Medulla oblongata (tissue), 1 donor: Measurements from ENCODE around the gene SAPCD2.
"Not testable (repeated sequence)": the region's sequence is repeated elsewhere in the genome, so short reads cannot be mapped to it uniquely, and the experiment has no call there.

Source experiments
- DNase-seq: peaks from one replicate; pipeline ENCODE4 v3.0.0-alpha.2; 2015; ENCODE audit errors: extremely low spot score

The SAPCD2 gene

DNA sequence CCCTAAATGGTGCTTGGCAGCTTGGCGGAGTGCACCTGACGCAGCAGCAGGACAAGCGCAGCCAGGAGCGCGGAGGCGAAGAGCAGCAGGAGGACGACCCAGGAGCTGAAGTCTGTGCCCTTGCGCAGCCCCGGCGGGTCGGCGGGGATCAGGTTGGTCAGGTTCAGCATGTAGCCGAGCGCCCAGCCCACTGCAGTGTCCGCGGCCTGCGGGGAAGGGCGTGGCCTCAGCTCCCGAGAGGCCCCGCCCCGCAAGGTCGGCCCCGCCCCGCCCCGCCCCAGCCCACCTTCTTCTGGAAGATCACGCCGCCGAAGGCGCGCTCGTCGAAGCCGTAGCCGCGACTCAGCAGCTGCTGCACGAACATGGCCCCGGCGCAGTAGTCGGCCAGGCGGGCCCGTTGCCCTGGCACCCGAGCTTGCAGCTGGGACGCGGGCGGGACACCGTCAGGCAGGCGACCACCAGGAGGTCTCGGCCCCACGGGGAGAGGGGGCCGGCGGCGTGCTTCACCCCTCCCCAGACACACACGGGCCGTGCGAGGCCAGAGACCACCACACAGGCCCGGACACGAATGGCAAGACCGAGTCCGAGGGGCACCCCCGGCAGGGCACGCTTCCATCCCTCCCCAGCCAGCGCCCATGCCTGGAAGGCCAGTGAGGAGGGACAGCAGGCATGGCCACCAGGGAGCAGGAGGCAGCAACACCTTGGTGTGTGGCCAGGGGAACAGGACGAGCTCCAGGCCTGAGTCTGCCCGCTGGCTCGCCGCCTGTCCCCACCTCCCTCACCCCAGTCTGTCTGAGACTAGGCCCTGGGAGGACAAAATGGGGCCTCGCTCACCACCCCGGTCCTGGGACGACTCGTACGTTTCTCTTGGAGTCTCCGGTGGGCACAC is 21.5 kb downstream of the SAPCD2 start:
- peak; percentile 55 for DNase-seq

DNA sequence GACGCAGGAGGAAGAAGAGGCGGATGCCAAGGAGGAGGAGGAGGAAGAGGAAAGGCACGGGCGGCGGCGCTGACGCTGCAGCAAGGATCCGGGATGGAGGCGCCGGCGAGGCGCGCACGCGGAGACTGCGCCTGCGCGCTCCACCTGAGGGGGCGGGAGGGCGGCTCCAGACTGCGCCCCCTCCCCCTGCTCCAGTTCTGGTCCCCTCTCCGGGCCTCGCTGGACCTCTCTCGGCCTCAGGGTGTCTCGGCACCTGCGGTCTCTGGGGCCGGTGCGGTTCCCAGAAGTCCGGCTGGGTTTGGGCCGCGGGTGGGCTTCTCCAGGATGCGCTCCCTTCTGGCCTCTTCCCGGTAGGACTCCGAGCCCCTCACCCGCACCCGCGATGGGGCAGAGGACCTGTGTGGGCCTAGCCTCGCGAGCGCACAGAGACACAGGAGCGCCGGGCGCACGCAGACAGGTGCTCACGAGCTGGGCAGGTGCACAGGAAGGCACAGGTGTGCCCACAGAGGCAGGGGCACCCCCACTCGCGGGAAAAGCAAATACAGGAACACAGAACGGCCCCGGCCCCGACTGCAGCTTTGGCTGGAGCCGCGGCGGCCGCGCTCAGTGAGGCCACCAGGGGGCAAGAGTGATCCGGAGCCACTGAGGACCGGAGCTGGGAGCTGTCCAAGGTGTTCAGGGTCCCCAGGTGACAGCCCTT is 24.1 kb downstream of the SAPCD2 start, which contains the start of gene NPDC1:
Gene NPDC1 (minus strand): TSS at position 90 of the 700 bp plus-strand sequence. CDS start 188 bp downstream, outside the sequence.
- peak; percentile 76 for DNase-seq

DNA sequence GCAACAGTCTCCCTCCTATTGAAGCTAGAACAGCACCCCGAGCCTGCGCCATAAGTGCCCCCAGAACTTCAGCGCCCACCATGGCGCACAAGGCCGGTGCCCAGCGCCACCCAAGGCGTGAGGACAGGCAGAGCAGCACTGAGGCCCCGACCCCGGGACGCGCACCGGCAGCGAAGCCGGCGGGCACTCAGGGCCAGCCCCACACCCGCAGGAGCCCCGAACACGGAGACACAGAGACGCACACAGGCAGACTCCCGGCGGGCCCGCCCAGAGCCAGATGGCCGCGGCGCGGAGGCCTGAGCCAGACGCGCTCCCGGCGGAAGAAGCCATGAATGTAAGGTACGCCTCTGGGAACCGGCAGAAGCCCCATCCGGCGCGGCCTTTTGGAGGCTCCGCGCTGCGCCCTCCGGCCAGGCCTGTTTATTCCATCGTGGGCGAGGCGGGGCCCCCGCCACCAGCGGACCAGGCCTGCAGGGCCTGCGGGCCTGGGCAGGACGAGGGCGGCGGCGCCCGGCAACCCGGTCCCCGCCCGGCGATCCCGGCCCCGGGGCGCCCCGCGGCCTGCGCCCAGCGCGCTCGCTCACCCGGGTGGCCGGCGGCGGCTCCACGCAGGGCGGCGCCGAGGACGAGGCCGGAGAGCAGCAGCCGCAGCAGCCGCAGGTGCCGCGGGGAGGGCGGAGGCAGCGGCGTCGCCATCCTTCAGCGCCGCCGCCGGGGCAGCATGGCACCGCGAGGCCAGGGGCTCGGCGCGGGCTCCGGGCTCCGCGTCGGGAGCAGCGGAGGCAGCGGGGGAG is 24.9 kb downstream of the SAPCD2 start:
- no peak for DNase-seq

DNA sequence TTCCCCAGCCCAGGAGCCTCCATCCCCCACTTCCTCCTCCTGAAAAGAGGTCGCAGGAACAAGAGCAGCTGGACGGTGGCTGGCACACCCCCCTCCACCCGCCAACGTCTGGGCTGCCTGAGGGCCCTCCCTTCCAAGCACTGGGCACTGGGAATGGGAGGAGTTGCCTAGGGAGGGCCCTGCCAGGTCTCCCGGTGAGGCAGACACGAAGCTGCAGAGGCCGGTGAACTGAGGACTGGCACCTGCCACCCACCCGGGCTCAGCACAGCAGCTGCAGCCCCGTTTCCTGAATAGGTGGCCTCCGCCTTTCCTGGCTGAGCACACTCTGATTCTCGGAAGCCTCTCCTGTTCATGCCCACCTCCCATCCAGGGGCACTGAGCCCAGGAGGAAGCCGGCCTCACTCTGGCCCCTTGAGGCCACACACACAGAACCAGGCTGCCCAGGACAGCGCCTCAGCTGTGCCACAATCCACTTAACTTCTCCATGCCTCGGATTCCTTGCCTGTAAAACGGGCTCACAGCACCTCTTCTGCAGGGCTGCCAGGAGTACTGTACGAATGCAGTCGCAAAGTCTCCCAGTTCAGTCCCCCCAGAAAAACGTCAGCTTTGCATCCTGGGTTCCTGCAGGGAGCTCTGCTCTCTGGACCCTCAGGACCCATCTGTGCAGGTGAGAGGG is 25.7 kb downstream of the SAPCD2 start:
- peak; percentile 64 for DNase-seq

DNA sequence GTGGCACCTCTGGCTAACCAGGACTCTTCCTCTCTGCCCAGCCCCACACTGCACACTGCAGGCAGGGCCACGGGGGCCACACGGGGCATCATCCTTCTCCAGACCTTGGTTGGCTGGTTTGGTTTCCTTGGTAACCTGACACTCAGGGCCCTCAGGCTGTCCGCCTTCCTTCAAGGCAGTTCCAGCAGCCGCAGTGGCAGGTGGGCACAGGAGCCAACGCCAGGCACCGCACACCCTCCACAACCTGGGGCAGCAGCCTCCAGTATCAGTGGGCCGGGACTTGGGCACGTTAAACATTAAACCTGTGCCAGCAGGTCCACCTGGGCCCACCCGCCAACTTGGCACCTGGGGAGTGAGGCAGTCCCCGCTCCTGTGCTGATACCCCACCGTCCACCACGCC is 26.3 kb downstream of the SAPCD2 start:
- no peak for DNase-seq

DNA sequence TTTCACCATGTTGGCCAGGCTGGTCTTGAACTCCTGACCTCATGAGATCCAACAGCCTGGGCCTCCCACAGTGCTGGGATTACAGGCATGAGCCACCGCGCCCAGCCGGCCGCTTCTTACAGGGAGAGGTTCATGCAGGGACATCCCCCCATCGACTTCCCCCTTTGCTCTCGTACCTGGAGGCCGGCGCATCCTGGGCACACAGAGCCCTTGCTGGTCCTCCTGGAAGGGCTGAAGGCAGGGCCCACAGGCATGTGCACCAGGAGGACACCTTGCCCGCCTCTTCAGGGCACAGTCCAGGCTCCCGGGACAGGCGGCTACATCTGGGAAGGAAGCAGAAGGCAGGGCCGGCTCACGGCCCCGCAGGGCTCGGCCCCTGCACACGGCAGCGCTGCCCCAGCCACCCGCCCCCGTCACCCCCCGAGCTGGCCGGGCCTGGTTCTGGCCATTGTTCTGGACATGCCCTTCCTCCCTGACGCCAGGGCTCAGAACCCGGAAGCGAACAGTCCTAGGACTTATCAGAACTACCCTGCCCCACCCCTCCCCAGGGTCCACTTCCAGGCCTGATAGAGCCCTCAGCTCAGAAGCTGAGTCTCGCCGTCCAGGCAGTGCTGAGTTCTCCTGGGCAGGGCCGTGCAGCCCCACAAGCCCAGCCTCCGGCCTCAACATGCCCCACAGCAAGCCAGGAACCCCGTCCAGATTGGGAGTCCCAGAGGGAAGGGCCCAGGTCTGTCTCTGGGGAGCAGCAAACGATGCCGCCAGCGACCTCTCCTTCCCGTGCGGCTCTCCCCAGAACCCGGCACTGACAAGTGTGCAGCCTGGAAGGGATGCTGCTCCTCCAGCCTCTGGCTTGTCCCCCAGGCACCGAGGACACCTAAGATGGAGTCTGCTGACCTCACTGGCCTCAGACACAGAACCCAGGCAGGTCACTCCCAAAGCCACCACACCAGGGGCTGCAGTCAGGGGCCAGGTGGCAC is 27.3 kb downstream of the SAPCD2 start:
- DNase-seq, result no peak

DNA sequence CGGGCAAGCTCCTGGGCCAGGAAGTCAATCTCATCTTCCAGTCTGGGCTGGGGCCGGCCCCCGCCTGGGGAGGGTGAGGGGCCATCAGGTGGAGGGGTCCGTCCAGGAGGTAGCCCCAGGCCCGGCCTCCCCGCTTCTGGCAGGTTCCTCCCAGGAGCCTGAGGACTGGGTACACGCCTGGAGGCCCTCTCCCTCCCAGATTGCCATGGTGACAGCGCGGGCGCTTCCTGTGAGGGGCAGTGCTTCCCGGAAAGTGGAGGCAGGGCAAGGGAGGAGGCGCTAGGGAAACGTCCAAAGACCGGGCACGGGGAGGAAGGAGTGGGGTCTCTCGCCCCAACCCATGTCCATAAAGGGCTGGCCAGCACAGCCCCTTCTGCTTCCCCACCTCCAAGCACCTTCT is 29.2 kb downstream of the SAPCD2 start:
- DNase-seq, result no peak

DNA sequence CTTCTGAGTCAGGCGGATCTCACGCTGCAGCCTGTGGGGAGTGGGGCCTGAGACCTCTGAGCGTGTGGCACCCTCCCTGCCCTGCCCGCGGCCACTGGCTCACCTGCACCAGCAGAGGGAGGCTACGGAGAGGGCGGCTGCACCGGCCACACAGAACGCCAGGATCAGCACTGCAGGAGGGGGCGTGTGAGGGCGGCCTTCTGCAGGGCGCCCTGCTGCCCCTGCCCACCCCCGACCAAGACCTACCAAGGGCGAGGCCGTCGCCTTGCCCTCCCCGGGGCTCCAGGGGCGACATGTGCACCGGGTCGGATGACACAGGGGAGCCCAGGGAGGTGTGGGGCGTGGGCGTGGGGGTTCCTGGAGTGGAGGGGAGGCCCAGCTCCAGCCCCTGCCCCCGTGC is 29.8 kb downstream of the SAPCD2 start:
- no peak for DNase-seq

DNA sequence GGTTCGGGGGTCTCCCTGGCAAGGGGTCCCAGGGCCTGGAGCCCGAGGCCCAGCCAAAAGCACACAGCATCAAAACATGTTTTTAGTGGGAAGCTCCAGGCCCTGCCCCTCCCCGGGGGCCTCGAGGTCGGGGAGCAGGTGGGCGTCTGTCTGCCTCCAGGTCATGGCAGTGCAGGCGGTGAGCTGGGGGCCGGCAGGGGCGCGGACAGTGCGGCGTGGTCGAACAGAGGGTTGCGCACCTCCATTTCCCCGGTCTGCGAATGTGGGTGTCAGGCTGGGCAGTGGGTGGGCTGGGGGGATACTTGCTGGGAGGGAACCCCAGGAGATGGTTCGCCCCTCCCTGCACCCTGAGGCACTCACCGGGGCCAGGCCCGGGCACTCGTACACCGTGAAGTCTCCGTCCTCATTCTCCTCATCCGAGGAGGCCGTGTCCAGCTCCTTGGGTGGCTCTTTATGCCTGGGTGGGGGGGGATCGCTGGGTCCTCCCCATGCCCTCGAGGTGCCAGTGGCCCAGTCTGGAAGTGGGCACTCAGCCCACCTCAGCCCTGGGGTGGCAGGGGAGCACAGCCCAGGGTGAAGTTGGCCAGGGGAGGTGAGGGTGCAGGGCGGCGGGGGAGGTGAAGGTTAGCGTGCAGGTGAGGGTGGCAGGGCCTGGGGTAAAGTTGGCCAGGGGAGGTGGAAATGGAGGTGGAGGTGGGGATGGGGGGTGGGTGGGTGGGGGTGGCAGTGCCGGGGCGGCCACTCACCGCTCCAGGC is 30.6 kb downstream of the SAPCD2 start:
- DNase-seq, result no peak

DNA sequence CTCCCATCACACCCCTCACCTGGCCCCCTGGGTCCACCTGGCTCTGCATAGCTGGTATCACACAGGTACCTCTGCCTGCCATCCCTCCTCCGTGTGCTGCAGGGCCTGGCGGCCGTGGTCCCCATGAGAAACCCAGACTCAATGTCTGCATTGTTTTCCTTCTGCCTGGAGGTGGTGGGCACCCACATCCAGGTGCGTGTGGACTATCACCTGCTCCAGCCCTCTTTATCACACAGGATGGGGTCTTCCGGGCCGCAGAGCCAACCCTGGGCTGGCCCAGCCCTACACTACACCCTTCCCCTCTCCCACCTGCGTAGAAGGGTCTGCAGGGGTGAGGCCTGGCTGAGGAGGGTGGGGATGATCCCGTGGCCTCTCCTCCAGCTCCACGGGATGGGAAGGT is 31.4 kb downstream of the SAPCD2 start:
- no peak for DNase-seq

DNA sequence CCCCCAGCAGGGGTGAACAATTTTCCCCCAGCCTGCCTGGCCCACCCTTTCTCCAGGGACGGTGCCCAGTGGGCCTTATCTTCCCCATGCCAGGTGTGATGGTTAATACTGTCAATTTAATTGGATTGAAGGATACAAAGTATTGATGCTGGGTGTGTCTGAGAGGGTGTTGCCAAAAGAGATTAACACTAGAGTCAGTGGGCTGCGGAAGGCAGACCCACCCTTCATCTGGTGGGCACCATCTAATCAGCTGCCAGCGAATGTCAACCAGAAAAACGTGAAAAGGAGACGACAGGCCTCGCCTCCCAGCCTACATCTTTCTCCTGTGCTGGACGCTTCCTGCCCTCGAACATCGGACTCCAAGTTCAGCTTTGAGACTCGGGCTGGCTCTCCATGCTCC is 32.9 kb downstream of the SAPCD2 start:
- DNase-seq, result no peak

DNA sequence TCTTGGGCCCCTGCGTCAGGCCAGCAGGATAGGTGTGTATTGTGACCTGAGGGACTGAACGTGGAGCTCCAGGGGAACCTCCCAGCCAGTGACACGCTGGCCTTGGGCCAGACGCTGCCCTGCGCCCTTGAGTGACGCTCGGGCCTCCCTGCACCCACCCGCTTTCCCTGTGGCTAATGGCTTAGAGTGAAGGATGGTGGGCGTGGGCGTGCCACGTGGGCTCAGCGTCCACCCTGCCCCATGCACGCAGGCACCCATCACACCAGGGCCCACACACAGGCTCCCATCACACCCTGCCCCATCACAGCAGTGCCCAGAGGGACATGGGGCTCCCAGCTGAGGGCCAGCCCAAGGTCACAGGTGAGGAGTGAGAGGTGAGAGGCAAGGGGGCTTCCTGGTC is 33.3 kb downstream of the SAPCD2 start:
- no peak for DNase-seq

DNA sequence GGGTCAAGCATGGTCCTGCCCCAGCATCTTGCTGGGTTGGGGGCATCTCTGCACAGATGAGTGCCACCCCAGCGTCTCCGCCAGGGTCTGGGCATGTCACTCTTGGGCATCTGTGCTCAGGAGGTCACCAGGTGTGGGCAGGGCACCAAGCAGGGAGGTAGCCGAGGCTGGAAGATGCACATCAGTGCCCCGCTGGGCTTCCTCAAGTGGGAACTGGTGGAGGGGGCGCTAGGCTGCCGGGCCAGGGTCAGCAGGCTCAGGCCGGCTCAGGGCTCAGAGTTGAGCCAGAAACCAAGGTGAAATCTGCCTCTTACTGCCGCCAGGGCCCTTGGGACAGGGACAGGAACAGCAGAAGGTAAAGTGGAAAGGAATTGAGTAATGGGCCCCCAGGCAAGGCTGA is 34.4 kb downstream of the SAPCD2 start:
- no peak for DNase-seq

DNA sequence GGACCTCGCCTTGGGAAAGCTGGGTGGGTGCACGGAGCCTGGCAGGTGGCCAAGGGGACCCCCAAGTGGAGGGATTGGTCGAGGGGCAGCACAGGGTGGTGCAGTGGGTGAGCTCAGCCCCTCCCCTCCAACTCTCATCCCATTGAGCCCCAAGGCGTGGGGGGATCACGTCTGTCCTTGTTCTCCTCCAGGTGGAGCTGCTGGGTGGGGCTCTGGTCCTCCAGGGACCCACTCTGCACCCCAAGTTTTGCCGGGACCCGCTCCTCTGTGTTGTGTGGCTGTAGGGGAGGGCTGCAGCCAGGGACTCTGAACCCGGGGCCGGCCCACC is 34.9 kb downstream of the SAPCD2 start:
- DNase-seq, result no peak

DNA sequence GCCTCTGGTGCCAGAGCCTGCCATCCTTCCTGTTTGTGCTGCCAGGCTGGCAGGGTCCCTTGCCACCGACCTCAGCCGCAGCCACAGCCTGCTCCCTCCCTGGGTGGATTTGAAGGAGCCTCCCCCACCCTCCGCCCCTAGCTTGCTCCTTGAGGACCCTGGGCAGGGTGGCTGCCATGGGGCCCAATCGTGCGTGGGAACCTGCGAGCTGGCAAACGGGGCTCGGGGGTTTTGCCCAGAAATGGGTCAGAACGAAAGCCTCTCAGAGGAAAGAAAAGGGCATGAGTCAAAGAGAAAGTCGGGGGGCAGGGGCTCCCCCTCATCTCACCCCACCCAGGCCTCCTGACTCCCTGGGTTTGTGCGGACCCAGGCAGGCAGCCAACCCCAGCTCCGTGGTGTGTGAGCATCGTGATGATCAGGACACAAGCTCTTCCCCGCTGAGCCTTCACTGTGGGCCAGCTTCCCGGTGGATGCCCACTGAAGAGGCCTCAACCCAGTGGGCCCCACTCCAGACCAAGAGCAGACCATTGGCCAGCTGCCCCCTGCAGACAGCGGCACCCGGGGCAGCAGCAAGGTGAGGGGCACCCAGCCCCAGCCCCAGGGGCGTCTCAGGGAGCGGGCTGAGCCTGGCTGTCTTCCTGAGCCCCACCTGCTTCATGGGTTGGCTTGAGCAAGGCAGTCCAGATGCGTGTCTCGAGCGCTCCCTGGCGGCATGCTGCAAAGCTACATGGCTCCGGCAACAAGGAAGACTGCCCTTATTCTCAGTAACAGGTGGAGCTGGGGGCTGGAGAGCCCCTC is 35.4 kb downstream of the SAPCD2 start:
- DNase-seq, result peak; percentile 89

DNA sequence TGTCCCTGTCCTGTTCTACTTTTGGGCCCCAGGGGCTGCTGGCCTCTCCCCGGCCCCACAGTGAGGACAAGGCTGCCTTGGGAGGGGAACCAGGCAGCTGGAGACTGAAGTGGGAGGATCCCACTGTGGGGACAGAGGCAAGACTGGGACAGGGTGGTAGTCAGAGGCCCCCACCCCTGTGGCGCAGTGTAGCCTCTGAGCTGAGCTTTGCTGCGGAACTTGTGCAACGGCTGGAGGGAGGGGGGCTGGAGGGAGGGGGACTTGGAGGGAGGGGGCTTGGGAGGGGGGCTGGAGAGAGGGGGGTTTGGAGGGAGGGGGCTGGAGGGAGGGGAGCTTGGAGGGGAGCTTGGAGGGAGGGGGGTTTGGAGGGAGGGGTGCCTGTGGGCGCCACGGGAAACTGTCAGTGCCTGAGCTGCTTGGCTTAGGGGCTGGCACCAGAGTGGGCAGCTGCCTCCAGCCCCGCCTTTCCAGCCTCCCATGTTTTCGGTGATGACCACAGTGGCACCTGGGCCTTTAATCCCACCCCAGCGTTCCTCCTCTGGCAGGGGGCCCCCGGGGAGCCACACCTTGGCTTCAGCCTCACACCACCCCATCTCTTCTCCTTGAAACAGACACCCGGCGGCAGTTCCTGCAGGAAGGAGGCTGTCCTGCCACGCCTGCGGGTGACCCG is 36.2 kb downstream of the SAPCD2 start:
- DNase-seq, result no peak

DNA sequence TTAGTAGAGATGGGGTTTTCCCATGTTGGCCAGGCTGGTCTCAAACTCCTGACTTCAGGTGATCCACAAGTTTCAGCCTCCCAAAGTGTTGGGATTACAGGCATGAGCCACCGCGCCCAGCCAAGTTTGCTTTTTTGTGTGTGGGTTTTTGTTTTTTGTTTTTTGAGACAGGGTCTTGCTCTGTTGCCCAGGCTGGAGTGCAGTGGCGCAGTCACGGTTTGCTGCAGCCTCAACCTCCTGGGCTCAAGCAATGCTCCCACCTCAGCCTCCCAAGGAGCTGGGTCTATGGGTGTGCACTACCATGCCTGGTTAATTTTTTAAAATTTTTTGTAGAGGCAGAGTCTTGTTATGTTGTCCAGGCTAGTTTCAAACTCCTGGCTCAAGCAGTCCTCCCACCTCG is 36.9 kb downstream of the SAPCD2 start:
- DNase-seq, result not testable (repeated sequence)

DNA sequence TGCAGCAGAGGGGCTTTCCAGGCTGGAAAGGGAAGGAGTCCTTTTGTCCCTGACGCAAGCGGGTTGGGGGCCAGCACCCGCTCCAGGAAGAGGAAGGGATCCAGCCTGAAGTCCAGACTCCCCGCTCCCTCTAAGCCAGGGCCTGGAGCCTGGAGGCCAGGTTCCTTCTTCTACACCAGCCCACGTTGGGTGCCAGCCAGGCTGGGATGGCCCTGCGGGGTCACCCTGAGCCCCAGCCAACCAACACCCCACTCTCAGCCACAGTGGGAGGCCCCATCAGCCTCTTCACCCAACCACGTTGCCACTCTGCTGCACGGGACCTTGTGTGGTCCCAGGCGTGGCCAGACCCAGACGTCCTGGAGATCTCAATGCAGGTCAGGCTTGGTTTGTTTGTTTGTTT is 37.5 kb downstream of the SAPCD2 start:
- no peak for DNase-seq
